ENCODE measurements around the gene CTLA4. TPM values are rescaled to one million over a fixed set of nuclear protein-coding genes. Genes with fewer than 3 reads are reported as not detected.

CTLA4 gene
- total and polyA plus RNA-seq, 9 of the 15 experiments (the other 6 are each of a cell fraction or from before 2014, with no cell fraction given), result 0.10 to 0.22 (median 0.11) TPM; not detected in 4

GRCh38 chr2:203869223-203870042 lies 1.9 kb downstream of the CTLA4 start:
- intact Hi-C loops (cut with micrococcal nuclease) (no loop called here), in situ Hi-C loops (cut with MboI) (no loop called here)
- DNase-seq (ENCODE audit: extremely low read depth in 1 of 4, low spot score in 3 of 4) (no peak), FAIRE-seq (no peak), ATAC-seq (no peak)
- H3K27me3 ChIP-seq (ENCODE audit: control insufficient read depth in 2 of 2, insufficient read depth in 2 of 2, low read length in 2 of 2), result no peaks in the 10 kb centered on the region
- WGBS (ENCODE audit: insufficient coverage, low coverage, missing lambda C conversion rate), result 0% methylated on average over 5 of the region's 6 CpGs
- H3K27ac ChIP-seq (ENCODE audit: extremely low read depth, low read depth, low read length), result no peak overlapping the region
- ChIA-PET POLR2A (interaction anchor here (1.0 kb wide), 1 partner anchor 8 kb away, joined by 3 read pairs; no protein-coding TSS in a partner anchor), CTCF (ENCODE audit: low intra/inter-chr PET ratio) (no interaction called here)
- no peaks in the 10 kb centered on the region for H3K4me1 ChIP-seq (replicated peaks in 1 of 2; ENCODE audit: control insufficient read depth in 2 of 2, insufficient read depth in 2 of 2, low read length in 2 of 2)
- no peak overlapping the region for H3K9ac ChIP-seq (ENCODE audit: insufficient read depth in 1 of 2, low read depth in 2 of 2, low read length in 2 of 2)
- no peaks in the 10 kb centered on the region for H3K9me1 ChIP-seq (ENCODE audit: control insufficient read depth, insufficient read depth, low read length)
- no peak overlapping the region for H3K4me2 ChIP-seq (ENCODE audit: insufficient read depth, low read length)
- no peaks in the 10 kb centered on the region for H4K20me1 ChIP-seq (replicated peaks; ENCODE audit: control insufficient read depth, insufficient read depth, low read length)
- H3K9me3 ChIP-seq (replicated peaks; ENCODE audit: control insufficient read depth, insufficient read depth, low read depth, low read length), result no peaks in the 10 kb centered on the region
- no TSS peak for BruUV-seq (replicated peaks)
- TF ChIP-seq HEY1 (CRISPR knock-in tag; IDR thresholded peaks at IDR 0.05; ENCODE audit: borderline replicate concordance), result no peak
- no peak for TF ChIP-seq FOXO4 (CRISPR knock-in tag; IDR thresholded peaks at IDR 0.05)
- TF ChIP-seq ETS2 (tag; IDR thresholded peaks at IDR 0.05; ENCODE audit: borderline replicate concordance, poor library complexity, severe bottlenecking), result no peak
- TF ChIP-seq NR2F6 (CRISPR knock-in tag; IDR thresholded peaks at IDR 0.05), result no peak
- no peak for TF ChIP-seq ZNF695 (CRISPR knock-in tag; IDR thresholded peaks at IDR 0.05)
- no peak for TF ChIP-seq ZNF23 (CRISPR knock-in tag; IDR thresholded peaks at IDR 0.05)
- no peaks in the 10 kb centered on the region for H3K36me3 ChIP-seq (ENCODE audit: control insufficient read depth, insufficient read depth, low read length)
- no peaks in the 10 kb centered on the region for H3K79me2 ChIP-seq (ENCODE audit: control insufficient read depth, insufficient read depth, low read length)
- H2AFZ ChIP-seq (ENCODE audit: low read depth, low read length), result no peak overlapping the region
- no peak overlapping the region for H3K4me3 ChIP-seq
